Stomach (tissue), 9 donors: ENCODE results near the gene ZBTB46. TPM values are rescaled to one million over a fixed set of nuclear protein-coding genes. Genes with fewer than 3 reads are reported as not detected.

Source experiments
- DNase-seq, 2 donors: peaks; one replicate each; pipeline versions ENCODE4 v3.0.0 to v3.0.0-alpha.2; 2013 to 2019
- H3K27ac ChIP-seq, 5 donors: fragments of 200-600 bp in 4 of 5; sonication (generic) in 4 of 5; one replicate each; pipeline ENCODE4 v1.5.1; 2013 to 2019; ENCODE audit warnings: mild to moderate bottlenecking in 1 of 5, moderate library complexity in 1 of 5
- H3K27me3 ChIP-seq, 3 donors: fragments of 200-600 bp; sonication (generic); one replicate each; pipeline ENCODE4 v1.5.1; 2017 to 2019; ENCODE audit warnings: mixed run types in 1 of 3
- H3K36me3 ChIP-seq, 4 donors: fragments of 200-600 bp; sonication (generic); 1 replicate in 3 of 4; 2 replicates in 1 of 4; pipeline ENCODE4 v1.5.1; 2016 to 2019
- H3K4me1 ChIP-seq, 4 donors: fragments of 200-600 bp; sonication (generic); one replicate each; pipeline ENCODE4 v1.5.1; 2016 to 2019
- H3K4me3 ChIP-seq, 4 donors: fragments of 200-600 bp; sonication (generic) in 3 of 4; one replicate each; pipeline ENCODE4 v1.5.1; 2016 to 2019; ENCODE audit warnings: mild to moderate bottlenecking in 1 of 4
- H3K9me3 ChIP-seq, 4 donors: fragments of 200-600 bp; sonication (generic); one replicate each; pipeline ENCODE4 v1.5.1; 2016 to 2019
- CTCF ChIP-seq, 7 experiments: fragments of 450-650 bp in 4 of 7; fragments of 200-600 bp in 3 of 7; sonication (generic) in 3 of 7; IDR thresholded peaks; one replicate each; pipeline ENCODE4 v1.5.1; 2016 to 2019; ENCODE audit warnings: antibody characterized with exemption in 7 of 7, control low read depth in 2 of 7, mild to moderate bottlenecking in 1 of 7
- EP300 ChIP-seq: sonication (generic); formaldehyde crosslinking; IDR thresholded peaks from one replicate; pipeline ENCODE4 v1.6.1; 2017; ENCODE audit warnings: antibody characterized with exemption
- POLR2A ChIP-seq, 4 donors: fragments of 450-650 bp; IDR thresholded peaks; one replicate each; pipeline ENCODE4 v1.6.1; 2016; ENCODE audit warnings: antibody characterized with exemption in 4 of 4, control low read depth in 2 of 4, mild to moderate bottlenecking in 1 of 4, moderate library complexity in 1 of 4
- POLR2AphosphoS5 ChIP-seq, 3 donors: sonication (generic); formaldehyde crosslinking; IDR thresholded peaks; one replicate each; pipeline ENCODE4 v1.6.1; 2016; ENCODE audit warnings: antibody characterized with exemption in 3 of 3
- WGBS, 5 donors: extraction: QIAGEN DNeasy Blood & Tissue Kit in 3 of 5; methylation state at CpG; one replicate each; pipeline versions ENCODE4 v1.1.5 to v1.1.7; 2013 to 2018; 5-methylcytosine and 5-hydroxymethylcytosine counted together
- intact Hi-C: fragments of 100-400 bp; cut with DNase I; formaldehyde crosslinking; loops from one replicate; pipeline ENCODE4 v1.15.1; 2023; ENCODE audit warnings: low total_unique reads
- polyA plus RNA-seq, 3 donors: library from polyadenylated mRNA; stranded (reverse); fragments of 200-250 nt; gene quantifications; one replicate each; pipeline ENCODE4 v1.2.3, GENCODE V29; 2013
- total RNA-seq, 5 donors: library from RNA; depleted of rRNA; stranded (reverse); fragments of >200 nt; gene quantifications; one replicate each; pipeline versions ENCODE4 v1.1.0 to v1.2.3, GENCODE V29; 2014 to 2016
- donor health status: healthy with polysubstance abuse.
- donor health status: Bipolar disorder and iron deficiency.
- donor health status: healthy.

Gene ZBTB46
- total and polyA plus RNA-seq, 8 donors: 0.58 to 13.4 (median 2.5) TPM

GRCh38 chr20:63737695-63737944 is 93.4 kb downstream of the ZBTB46 start:
- Histone ChIP-seq H3K4me1 (peaks cover 43 to 63% (median 59%) of the 10 kb centered on the region in 4 donors), H3K27me3 (peaks cover 0 to 6% (median 0%) of the 10 kb centered on the region in 3 donors), H3K9me3 (no peaks in the 10 kb centered on the region), H3K4me3 (peak overlapping the region; percentile 40 to 61 (median 52)), H3K27ac (peak overlapping the region; percentile 48 to 88 (median 79)), H3K36me3 (peaks cover 24 to 50% (median 46%) of the 10 kb centered on the region in 4 donors)
- no peak for DNase-seq
- intact Hi-C loops: no loop called here
- no peak for TF ChIP-seq POLR2AphosphoS5 (IDR thresholded peaks at IDR 0.05)
- 0 to 3% (median 1%) methylated on average over 8 to 26 of the region's 26 CpGs; no CpG with 5 or more reads in 1 of the 5 donors for WGBS, 5 donors

GRCh38 chr20:63736893-63737694 is 94.0 kb downstream of the ZBTB46 start:
- Histone ChIP-seq H3K36me3 (peaks cover 22 to 45% (median 41%) of the 10 kb centered on the region in 4 donors), H3K27ac (peak overlapping the region; percentile 52 to 88 (median 79)), H3K4me1 (peaks cover 43 to 59% (median 58%) of the 10 kb centered on the region in 4 donors), H3K9me3 (no peaks in the 10 kb centered on the region), H3K4me3 (peak overlapping the region; percentile 40 to 61 (median 52)), H3K27me3 (peaks cover 0 to 6% (median 0%) of the 10 kb centered on the region in 3 donors)
- peak in 1 of 2 donors; percentile 59 for DNase-seq
- TF ChIP-seq CTCF (IDR thresholded peaks at IDR 0.05): no peak
- no peak for TF ChIP-seq POLR2A (IDR thresholded peaks at IDR 0.05)
- TF ChIP-seq EP300: no peak
- no peak for TF ChIP-seq POLR2AphosphoS5 (IDR thresholded peaks at IDR 0.05)
- intact Hi-C loops: no loop called here
- WGBS, 5 donors: 12 to 31% (median 26%) methylated on average over 5 to 30 of the region's 30 CpGs

DNA sequence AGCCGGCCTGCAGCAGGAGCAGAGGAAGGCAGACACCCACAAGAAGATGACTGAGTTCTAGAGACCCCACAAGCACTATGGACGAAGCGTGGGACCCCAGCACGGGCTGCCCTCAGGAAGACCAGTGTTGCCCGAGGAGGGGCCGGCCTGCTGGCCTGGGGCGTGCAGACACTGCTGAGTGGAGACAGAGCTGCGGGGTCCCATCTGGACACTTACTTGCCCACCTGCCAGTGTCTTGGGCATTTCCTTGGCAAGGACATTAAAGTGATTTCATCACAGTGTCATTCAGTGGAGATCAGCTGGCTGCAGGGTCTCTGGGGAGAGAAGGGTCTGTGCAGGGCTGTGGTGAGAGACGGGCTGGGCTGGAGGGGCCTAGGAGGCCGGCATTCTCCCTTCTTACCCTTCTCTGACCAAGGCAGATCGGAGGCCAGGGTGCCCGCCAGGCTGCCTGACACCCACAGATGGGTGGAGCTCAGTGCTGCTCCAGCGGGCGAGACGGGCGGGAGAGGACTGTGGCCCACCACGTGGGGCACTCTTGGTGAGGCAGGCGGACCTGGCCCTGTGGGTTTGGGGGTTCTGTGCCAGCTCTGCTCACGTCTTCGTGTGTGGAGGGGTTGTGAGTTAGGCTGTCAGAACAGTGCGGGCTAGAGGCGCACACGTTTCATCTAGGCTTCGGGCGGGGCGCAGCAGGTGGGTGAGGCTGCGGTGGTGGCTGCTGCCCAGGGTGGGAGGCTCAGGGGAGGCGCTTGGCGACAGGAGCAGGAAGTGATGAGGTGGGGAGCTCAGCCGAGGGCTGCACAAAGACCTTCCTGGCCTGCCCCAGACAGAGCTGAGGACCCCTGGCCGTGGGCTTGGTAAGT is 95.0 kb downstream of the ZBTB46 start, which contains the start of gene LIME1:
TSS of gene LIME1 (plus strand) at position 806 of the 860 bp plus-strand sequence. CDS start 886 bp downstream, outside the sequence.
- Histone ChIP-seq H3K36me3 (peaks cover 22 to 37% (median 35%) of the 10 kb centered on the region in 4 donors), H3K27ac (peak within 1 kb of the TSS; percentile 52 to 88 (median 79)), H3K4me1 (peaks cover 34 to 49% (median 47%) of the 10 kb centered on the region in 4 donors), H3K9me3 (no peaks in the 10 kb centered on the region), H3K27me3 (peaks cover 0 to 6% (median 0%) of the 10 kb centered on the region in 3 donors), H3K4me3 (peak within 1 kb of the TSS; percentile 40 to 61 (median 52))
- intact Hi-C loops: no loop called here
- peak; percentile 71 to 85 for DNase-seq
- WGBS, 5 donors: 40 to 61% (median 51%) methylated on average over 16 to 31 of the region's 31 CpGs
- TF ChIP-seq POLR2AphosphoS5 (IDR thresholded peaks at IDR 0.05) (peak in 1 of 3 donors; percentile 7), CTCF (IDR thresholded peaks at IDR 0.05) (no peak)

- H3K4me1 ChIP-seq: peaks cover 31 to 42% (median 40%) of the 10 kb centered on the region in 4 donors
- no peak overlapping the region for H3K4me3 ChIP-seq
- peak in 1 of 2 donors; percentile 9 for DNase-seq
- intact Hi-C loops: no loop called here
- peaks cover 0 to 6% (median 0%) of the 10 kb centered on the region in 3 donors for H3K27me3 ChIP-seq
- 88 to 94% (median 90%) methylated on average over 32 to 48 of the region's 48 CpGs for WGBS, 5 donors
- TF ChIP-seq CTCF (IDR thresholded peaks at IDR 0.05) (no peak), POLR2AphosphoS5 (IDR thresholded peaks at IDR 0.05) (no peak), POLR2A (IDR thresholded peaks at IDR 0.05) (no peak), EP300 (no peak)
- no peaks in the 10 kb centered on the region for H3K9me3 ChIP-seq
- peaks cover 22 to 46% (median 40%) of the 10 kb centered on the region in 4 donors for H3K36me3 ChIP-seq
- no peak overlapping the region for H3K27ac ChIP-seq
These were observed 95.9 kb downstream of the ZBTB46 start for GRCh38 chr20:63734946-63735858.
